Measurements from ENCODE around the gene SLC35C1. TPM values are rescaled to one million over a fixed set of nuclear protein-coding genes. Genes with fewer than 3 reads are reported as not detected.

SLC35C1 gene
- total RNA-seq, 1 experiment from 2014 or later, result 11.9 TPM

DNA sequence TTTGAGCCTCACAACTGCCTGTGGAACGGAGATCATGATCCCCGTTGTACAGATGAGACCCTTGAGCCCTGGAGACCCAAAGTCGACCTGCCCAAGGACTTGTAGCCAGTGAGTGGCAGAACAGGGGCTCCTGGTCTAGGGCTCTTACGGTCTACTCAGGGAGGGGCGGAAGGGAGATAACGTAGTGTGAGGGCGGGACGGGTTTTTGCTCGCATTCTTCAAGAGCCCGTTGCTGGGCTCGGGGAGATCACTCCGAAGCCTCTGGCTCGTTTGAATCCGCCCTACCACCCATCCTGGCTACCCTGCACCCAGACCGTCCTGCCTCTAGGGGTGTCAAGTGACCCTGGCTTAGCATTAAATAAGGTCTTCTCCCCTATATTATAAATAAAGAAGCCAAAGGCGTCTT lies 43.0 kb downstream of the SLC35C1 start:
- H3K27me3 Mint-ChIP-seq (ENCODE audit: insufficient read depth, unreplicated experiment), result peaks cover 4% of the 10 kb centered on the region
- TF ChIP-seq, protein P1, sequence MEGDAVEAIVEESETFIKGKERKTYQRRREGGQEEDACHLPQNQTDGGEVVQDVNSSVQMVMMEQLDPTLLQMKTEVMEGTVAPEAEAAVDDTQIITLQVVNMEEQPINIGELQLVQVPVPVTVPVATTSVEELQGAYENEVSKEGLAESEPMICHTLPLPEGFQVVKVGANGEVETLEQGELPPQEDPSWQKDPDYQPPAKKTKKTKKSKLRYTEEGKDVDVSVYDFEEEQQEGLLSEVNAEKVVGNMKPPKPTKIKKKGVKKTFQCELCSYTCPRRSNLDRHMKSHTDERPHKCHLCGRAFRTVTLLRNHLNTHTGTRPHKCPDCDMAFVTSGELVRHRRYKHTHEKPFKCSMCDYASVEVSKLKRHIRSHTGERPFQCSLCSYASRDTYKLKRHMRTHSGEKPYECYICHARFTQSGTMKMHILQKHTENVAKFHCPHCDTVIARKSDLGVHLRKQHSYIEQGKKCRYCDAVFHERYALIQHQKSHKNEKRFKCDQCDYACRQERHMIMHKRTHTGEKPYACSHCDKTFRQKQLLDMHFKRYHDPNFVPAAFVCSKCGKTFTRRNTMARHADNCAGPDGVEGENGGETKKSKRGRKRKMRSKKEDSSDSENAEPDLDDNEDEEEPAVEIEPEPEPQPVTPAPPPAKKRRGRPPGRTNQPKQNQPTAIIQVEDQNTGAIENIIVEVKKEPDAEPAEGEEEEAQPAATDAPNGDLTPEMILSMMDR (IDR thresholded peaks at IDR 0.05; ENCODE audit: unreplicated experiment), result no peak
- POLR2A ChIA-PET, result interaction anchor here (0.6 to 3.5 kb wide), 7 partner anchors 9 to 228 kb away, joined by 3 to 24 read pairs (median 6); no protein-coding TSS in a partner anchor
- peak; percentile 25 for DNase-seq (ENCODE audit: unreplicated experiment)
- H3K4me1 Mint-ChIP-seq (ENCODE audit: insufficient read depth, unreplicated experiment), result peaks cover 18% of the 10 kb centered on the region
- peak overlapping the region; percentile 66 for H3K27ac Mint-ChIP-seq (ENCODE audit: low read depth, unreplicated experiment)
- no peaks in the 10 kb centered on the region for H3K9me3 Mint-ChIP-seq (ENCODE audit: unreplicated experiment)
- CTCF ChIA-PET, result no interaction called here
- H3K36me3 Mint-ChIP-seq (ENCODE audit: insufficient read depth, unreplicated experiment), result peaks cover 6% of the 10 kb centered on the region
- intact Hi-C loops (cut with micrococcal nuclease), result loop anchor here (1.0 to 10.0 kb wide), 4 partner anchors 11 to 70 kb away; partner anchors contain the start of gene SLC35C1
- peak overlapping the region; percentile 75 for H3K4me3 Mint-ChIP-seq (ENCODE audit: unreplicated experiment)
- TSS peak; percentile 37 for BruUV-seq (replicated peaks)

DNA sequence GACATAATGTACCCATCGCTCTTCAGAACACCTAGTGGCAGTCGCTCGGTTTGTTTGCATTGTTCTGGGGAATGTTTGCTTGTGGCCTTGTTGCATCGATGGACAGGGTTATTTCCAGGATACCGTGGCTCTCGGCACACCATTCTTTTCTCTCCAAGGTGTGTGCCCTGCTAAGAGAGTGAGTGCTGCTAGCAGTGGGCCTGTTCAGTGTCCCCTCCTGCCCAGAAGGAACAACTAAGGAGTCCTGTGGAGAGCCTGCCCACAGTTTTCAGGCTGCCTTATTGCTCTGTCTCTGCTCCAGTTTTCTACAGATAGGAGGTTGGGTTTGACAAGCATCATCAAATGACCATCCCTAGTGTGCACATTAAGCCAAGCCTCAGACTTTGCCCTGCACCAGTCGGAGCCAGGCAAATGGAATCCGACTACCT lies 43.7 kb downstream of the SLC35C1 start:
- CTCF ChIA-PET, result no interaction called here
- no TSS peak for BruUV-seq (replicated peaks)
- H3K27me3 Mint-ChIP-seq (ENCODE audit: insufficient read depth, unreplicated experiment), result no peaks in the 10 kb centered on the region
- no peak for DNase-seq (ENCODE audit: unreplicated experiment)
- peak overlapping the region; percentile 66 for H3K27ac Mint-ChIP-seq (ENCODE audit: low read depth, unreplicated experiment)
- TF ChIP-seq, protein P1 (IDR thresholded peaks at IDR 0.05; ENCODE audit: unreplicated experiment), result no peak
- no peaks in the 10 kb centered on the region for H3K9me3 Mint-ChIP-seq (ENCODE audit: unreplicated experiment)
- H3K4me1 Mint-ChIP-seq (ENCODE audit: insufficient read depth, unreplicated experiment), result peaks cover 11% of the 10 kb centered on the region
- peak overlapping the region; percentile 75 for H3K4me3 Mint-ChIP-seq (ENCODE audit: unreplicated experiment)
- intact Hi-C loops (cut with micrococcal nuclease), result loop anchor here (10.0 kb wide), 1 partner anchor 46 kb away; no protein-coding TSS in a partner anchor
- H3K36me3 Mint-ChIP-seq (ENCODE audit: insufficient read depth, unreplicated experiment), result peaks cover 6% of the 10 kb centered on the region
- POLR2A ChIA-PET, result interaction anchor here (1.4 to 3.5 kb wide), 4 partner anchors 9 to 82 kb away, joined by 4 to 24 read pairs (median 14); no protein-coding TSS in a partner anchor

DNA sequence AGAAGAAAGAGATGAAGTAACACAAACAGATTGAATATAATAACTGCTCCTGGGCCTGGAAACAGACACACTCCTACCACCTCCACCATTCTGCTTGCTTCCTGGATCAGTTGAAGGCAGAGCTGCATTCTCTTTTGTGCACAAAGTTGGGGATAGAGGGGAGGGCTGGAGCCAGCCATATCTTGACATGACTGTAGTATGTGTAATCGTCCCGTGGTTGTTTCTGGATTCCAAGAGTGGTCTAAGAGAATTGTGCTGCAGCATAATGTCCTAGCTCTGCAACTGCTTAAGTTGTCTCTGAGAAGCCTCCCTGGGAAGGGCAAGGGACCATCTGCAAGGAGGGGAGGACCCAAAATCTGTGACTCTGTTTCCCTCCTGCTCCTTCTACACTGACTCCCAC lies 45.5 kb downstream of the SLC35C1 start:
- ChIA-PET POLR2A (interaction anchor here (0.6 to 1.4 kb wide), 5 partner anchors 9 to 67 kb away, joined by 3 to 8 read pairs (median 3); partner anchors contain the start of gene PEX16), CTCF (interaction anchor here (0.6 to 0.7 kb wide), 2 partner anchors 45 to 115 kb away, joined by 3 to 5 read pairs; no protein-coding TSS in a partner anchor)
- TF ChIP-seq, protein P1 (IDR thresholded peaks at IDR 0.05; ENCODE audit: unreplicated experiment), result no peak
- Mint-ChIP-seq H3K9me3 (ENCODE audit: unreplicated experiment) (no peaks in the 10 kb centered on the region), H3K36me3 (ENCODE audit: insufficient read depth, unreplicated experiment) (peaks cover 6% of the 10 kb centered on the region), H3K27ac (ENCODE audit: low read depth, unreplicated experiment) (no peak overlapping the region), H3K4me1 (ENCODE audit: insufficient read depth, unreplicated experiment) (peaks cover 11% of the 10 kb centered on the region), H3K27me3 (ENCODE audit: insufficient read depth, unreplicated experiment) (no peaks in the 10 kb centered on the region), H3K4me3 (ENCODE audit: unreplicated experiment) (no peak overlapping the region)
- intact Hi-C loops (cut with micrococcal nuclease), result no loop called here
- no peak for DNase-seq (ENCODE audit: unreplicated experiment)
- no TSS peak for BruUV-seq (replicated peaks)

DNA sequence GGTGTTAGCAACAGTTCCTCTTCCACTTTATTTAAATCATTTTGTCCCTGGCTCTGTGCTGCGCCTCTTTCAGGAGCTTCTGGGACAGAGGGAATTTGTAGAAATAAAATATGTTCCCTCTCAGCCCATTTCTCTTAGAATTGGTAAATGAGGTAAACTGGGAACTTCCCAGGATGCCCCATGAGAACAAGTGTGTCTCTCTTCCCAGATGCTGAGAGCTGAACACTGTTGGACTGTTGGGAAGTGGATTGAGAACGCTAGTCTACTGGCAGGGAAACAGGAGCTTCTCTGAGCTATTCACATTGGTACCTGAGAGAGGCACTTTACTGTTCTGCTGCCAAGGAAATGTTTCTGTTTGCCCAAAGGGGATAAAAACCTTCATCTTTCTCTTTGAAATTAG lies 46.3 kb downstream of the SLC35C1 start:
- ChIA-PET POLR2A (interaction anchor here (1.0 to 1.1 kb wide), 2 partner anchors 12 to 66 kb away, joined by 3 to 4 read pairs; partner anchors contain the start of gene PEX16), CTCF (no interaction called here)
- TF ChIP-seq, protein P1 (IDR thresholded peaks at IDR 0.05; ENCODE audit: unreplicated experiment), result no peak
- Mint-ChIP-seq H3K4me1 (ENCODE audit: insufficient read depth, unreplicated experiment) (peaks cover 11% of the 10 kb centered on the region), H3K36me3 (ENCODE audit: insufficient read depth, unreplicated experiment) (peaks cover 10% of the 10 kb centered on the region), H3K4me3 (ENCODE audit: unreplicated experiment) (no peak overlapping the region), H3K9me3 (ENCODE audit: unreplicated experiment) (no peaks in the 10 kb centered on the region), H3K27me3 (ENCODE audit: insufficient read depth, unreplicated experiment) (no peaks in the 10 kb centered on the region), H3K27ac (ENCODE audit: low read depth, unreplicated experiment) (no peak overlapping the region)
- intact Hi-C loops (cut with micrococcal nuclease), result no loop called here
- no TSS peak for BruUV-seq (replicated peaks)
- DNase-seq (ENCODE audit: unreplicated experiment), result no peak
